Measurements from ENCODE around the gene GALE.

DNA sequence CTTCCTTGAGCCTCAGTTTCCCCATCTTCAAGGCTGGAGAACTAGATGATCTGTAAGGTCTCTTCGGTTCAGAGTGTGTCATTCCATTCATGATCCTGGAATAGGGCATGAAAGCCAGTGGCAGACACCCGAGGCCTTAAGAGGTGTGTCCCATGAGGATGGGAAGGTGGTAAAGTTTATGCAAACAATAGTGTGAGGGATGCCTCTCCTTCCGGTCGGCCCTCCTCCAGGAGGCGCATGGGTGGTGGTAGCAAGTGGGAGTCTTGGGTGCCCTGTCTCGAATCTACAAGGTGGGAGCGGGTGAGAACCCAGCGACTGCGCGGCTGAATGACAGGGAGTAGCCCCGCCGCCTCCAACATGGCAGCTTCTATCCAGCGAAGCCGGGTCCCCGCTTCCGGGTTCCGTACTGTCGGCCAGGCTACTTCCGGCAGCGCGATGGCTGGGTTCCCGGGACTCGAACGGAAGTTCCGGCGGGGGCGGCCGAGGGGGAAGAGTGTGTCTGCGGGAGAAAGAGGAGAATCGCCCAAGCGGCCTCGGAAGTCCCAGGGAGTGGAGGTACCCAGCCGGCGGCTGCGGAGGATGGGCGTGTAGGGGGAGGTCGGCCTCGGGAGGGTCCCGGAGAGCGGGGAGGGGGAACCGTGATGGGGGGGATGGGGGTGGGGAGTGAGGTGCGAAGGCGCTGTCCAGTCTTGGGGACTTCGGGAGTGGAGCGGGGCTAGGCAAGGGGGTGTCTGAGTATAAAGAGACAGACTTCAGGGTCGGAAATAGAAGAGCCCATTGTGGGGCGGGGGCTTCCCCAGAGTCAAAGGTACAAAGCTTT, 9.6 kb downstream of the GALE start, which contains the start of gene LYPLA2:
- TF ChIP-seq, protein P1, sequence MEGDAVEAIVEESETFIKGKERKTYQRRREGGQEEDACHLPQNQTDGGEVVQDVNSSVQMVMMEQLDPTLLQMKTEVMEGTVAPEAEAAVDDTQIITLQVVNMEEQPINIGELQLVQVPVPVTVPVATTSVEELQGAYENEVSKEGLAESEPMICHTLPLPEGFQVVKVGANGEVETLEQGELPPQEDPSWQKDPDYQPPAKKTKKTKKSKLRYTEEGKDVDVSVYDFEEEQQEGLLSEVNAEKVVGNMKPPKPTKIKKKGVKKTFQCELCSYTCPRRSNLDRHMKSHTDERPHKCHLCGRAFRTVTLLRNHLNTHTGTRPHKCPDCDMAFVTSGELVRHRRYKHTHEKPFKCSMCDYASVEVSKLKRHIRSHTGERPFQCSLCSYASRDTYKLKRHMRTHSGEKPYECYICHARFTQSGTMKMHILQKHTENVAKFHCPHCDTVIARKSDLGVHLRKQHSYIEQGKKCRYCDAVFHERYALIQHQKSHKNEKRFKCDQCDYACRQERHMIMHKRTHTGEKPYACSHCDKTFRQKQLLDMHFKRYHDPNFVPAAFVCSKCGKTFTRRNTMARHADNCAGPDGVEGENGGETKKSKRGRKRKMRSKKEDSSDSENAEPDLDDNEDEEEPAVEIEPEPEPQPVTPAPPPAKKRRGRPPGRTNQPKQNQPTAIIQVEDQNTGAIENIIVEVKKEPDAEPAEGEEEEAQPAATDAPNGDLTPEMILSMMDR (conservative IDR thresholded peaks at IDR 0.05 in 1 of 2, IDR thresholded peaks at IDR 0.05 in 1 of 2; ENCODE audit: low read depth in 1 of 2, low read length in 2 of 2) = no peak
- no peak for TF ChIP-seq EZH2 (IDR thresholded peaks at IDR 0.05; ENCODE audit: low read length, missing control alignments)
